ENCODE data around the gene DAAM2.

- no peak for TF ChIP-seq CTCF (conservative IDR thresholded peaks at IDR 0.05)
- TF ChIP-seq ZFX (IDR thresholded peaks at IDR 0.05), result no peak
These were observed 160.0 kb downstream of the DAAM2 start for GRCh38 chr6:39952167-39952566.

Data from C4-2B (cell line).